Measurements from ENCODE around the gene DSCAML1. TPM values are rescaled to one million over a fixed set of nuclear protein-coding genes. Genes with fewer than 3 reads are reported as not detected.

Gene DSCAML1
- total and polyA plus RNA-seq, 8 donors: 0.08 to 2.9 (median 0.45) TPM

DNA sequence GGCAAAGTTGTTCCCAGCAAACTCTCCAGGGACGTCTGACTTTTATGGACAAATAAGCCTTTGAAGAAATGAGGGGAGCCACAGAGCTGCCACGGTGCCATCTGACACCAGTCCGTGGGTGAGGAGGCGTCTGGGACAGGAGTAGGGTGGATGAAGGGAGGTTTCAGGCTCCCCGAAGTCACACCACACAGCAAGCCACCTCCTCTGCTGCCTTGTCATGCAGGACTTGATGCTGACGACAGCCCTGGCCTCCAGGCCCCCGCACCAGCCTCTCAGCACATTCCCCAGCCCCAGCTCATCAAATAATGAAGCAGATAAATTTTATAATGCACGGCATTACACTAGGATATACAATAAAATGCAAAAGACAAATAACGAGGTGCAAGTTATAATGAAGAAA is 312.9 kb downstream of the DSCAML1 start:
- no peak for DNase-seq
- Histone ChIP-seq H3K27me3 (peaks cover 0 to 6% (median 0%) of the 10 kb centered on the region in 3 donors), H3K27ac (no peak overlapping the region), H3K4me3 (no peak overlapping the region), H3K9me3 (no peaks in the 10 kb centered on the region), H3K4me1 (no peaks in the 10 kb centered on the region), H3K36me3 (no peaks in the 10 kb centered on the region)
- TF ChIP-seq POLR2A (IDR thresholded peaks at IDR 0.05) (no peak), POLR2AphosphoS5 (IDR thresholded peaks at IDR 0.05) (no peak), EP300 (IDR thresholded peaks at IDR 0.05) (no peak)
- TF ChIP-seq, protein P1, sequence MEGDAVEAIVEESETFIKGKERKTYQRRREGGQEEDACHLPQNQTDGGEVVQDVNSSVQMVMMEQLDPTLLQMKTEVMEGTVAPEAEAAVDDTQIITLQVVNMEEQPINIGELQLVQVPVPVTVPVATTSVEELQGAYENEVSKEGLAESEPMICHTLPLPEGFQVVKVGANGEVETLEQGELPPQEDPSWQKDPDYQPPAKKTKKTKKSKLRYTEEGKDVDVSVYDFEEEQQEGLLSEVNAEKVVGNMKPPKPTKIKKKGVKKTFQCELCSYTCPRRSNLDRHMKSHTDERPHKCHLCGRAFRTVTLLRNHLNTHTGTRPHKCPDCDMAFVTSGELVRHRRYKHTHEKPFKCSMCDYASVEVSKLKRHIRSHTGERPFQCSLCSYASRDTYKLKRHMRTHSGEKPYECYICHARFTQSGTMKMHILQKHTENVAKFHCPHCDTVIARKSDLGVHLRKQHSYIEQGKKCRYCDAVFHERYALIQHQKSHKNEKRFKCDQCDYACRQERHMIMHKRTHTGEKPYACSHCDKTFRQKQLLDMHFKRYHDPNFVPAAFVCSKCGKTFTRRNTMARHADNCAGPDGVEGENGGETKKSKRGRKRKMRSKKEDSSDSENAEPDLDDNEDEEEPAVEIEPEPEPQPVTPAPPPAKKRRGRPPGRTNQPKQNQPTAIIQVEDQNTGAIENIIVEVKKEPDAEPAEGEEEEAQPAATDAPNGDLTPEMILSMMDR (IDR thresholded peaks at IDR 0.05): no peak
- WGBS, 5 donors: 48 to 58% (median 58%) methylated on average over 9 of the region's 9 CpGs
- intact Hi-C loops (cut with DNase I; ENCODE audit: low total_unique reads): no loop called here

DNA sequence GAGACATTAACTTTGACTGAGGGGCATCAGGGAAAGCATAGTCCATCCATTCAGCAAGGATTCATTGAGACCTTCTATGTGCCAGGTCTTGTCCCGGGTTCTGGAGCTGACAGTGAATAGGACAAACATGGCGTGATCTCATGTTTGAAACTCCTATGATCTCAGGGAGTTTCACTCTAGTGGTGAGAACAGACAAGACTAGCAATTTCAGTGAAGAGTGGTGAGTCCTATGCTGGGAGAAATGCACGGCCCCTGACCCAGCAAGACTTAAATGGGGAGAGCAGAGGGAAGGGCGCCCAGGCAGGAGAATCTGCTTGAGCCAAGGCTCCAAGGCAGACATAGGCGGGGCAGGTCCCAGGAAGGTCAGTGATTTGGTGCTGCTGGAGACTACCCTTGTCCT is 313.6 kb downstream of the DSCAML1 start:
- H3K4me3 ChIP-seq: no peak overlapping the region
- no peaks in the 10 kb centered on the region for H3K9me3 ChIP-seq
- H3K4me1 ChIP-seq: no peaks in the 10 kb centered on the region
- H3K27ac ChIP-seq: no peak overlapping the region
- intact Hi-C loops (cut with DNase I; ENCODE audit: low total_unique reads): no loop called here
- no peaks in the 10 kb centered on the region for H3K36me3 ChIP-seq
- H3K27me3 ChIP-seq: peaks cover 0 to 4% (median 0%) of the 10 kb centered on the region in 3 donors
- WGBS, 5 donors: 73 to 83% (median 78%) methylated on average over 5 of the region's 5 CpGs
- DNase-seq: no peak
- no peak for TF ChIP-seq EP300 (IDR thresholded peaks at IDR 0.05)
- TF ChIP-seq, protein P1 (IDR thresholded peaks at IDR 0.05): no peak
- TF ChIP-seq POLR2AphosphoS5 (IDR thresholded peaks at IDR 0.05): no peak
- TF ChIP-seq POLR2A (IDR thresholded peaks at IDR 0.05): no peak

DNA sequence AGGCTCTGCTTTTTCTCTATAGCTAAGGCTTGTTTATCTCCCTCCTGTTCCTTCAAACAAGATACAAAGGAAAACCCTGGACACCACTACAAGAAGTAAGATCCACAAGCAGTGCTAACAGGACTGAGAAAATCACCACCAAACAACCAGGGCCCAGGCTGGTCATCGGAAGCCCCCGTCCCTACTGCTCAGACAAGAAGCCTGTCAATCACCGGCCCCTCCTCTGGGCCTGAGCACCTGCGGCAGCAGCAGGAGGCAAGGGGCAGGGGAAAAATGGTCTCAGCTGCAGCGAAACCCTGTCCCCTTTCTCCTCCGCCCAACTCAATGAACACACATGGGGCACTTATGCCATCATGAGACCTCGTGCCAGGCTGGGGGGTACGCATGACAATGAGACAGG is 314.1 kb downstream of the DSCAML1 start:
- intact Hi-C loops (cut with DNase I; ENCODE audit: low total_unique reads): no loop called here
- no peak overlapping the region for H3K4me3 ChIP-seq
- H3K27me3 ChIP-seq: peaks cover 0 to 9% (median 0%) of the 10 kb centered on the region in 3 donors
- H3K36me3 ChIP-seq: no peaks in the 10 kb centered on the region
- TF ChIP-seq, protein P1 (IDR thresholded peaks at IDR 0.05): no peak
- TF ChIP-seq EP300 (IDR thresholded peaks at IDR 0.05) (no peak), POLR2A (IDR thresholded peaks at IDR 0.05) (no peak), POLR2AphosphoS5 (IDR thresholded peaks at IDR 0.05) (no peak)
- H3K27ac ChIP-seq: no peak overlapping the region
- H3K4me1 ChIP-seq: no peaks in the 10 kb centered on the region
- H3K9me3 ChIP-seq: no peaks in the 10 kb centered on the region
- no peak for DNase-seq
- 65 to 82% (median 71%) methylated on average over 8 of the region's 8 CpGs for WGBS, 5 donors

DNA sequence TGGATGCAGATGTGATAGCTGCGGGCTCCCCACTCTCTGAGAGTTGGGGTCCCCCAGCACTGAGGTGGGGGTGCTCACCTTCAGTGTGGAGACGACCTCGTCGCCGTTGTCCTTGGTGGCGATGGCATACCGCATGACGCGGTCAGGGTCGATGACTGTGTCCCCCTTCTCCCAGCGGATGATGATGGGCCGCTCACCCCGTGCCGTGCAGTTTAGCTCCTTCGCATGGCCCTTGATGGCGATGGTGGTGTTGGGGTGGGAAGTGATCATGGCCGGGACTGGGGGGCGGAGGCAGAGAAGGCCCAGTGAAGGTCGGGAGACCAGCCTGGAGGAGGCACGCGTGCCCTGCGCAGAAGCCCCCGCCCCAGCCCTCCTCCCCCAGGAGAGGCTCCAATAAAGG is 315.1 kb downstream of the DSCAML1 start:
- DNase-seq: no peak
- TF ChIP-seq, protein P1 (IDR thresholded peaks at IDR 0.05): no peak
- TF ChIP-seq POLR2AphosphoS5 (IDR thresholded peaks at IDR 0.05) (no peak), EP300 (IDR thresholded peaks at IDR 0.05) (no peak), POLR2A (IDR thresholded peaks at IDR 0.05) (no peak)
- intact Hi-C loops (cut with DNase I; ENCODE audit: low total_unique reads): no loop called here
- Histone ChIP-seq H3K9me3 (no peaks in the 10 kb centered on the region), H3K27ac (no peak overlapping the region), H3K36me3 (no peaks in the 10 kb centered on the region), H3K27me3 (peaks cover 0 to 12% (median 0%) of the 10 kb centered on the region in 3 donors), H3K4me1 (no peaks in the 10 kb centered on the region), H3K4me3 (no peak overlapping the region)
- 90 to 97% (median 93%) methylated on average over 20 to 23 of the region's 23 CpGs for WGBS, 5 donors
